CD4-positive, alpha-beta T cell treated with Interleukin-1 beta for 1 hour (primary cell): ENCODE measurements around the gene SF3B3.

Source experiments
- DNase-seq, 2 donors: peaks; one replicate each; pipeline ENCODE4 v3.0.0-alpha.2; 2020 to 2022

The SF3B3 gene

DNA sequence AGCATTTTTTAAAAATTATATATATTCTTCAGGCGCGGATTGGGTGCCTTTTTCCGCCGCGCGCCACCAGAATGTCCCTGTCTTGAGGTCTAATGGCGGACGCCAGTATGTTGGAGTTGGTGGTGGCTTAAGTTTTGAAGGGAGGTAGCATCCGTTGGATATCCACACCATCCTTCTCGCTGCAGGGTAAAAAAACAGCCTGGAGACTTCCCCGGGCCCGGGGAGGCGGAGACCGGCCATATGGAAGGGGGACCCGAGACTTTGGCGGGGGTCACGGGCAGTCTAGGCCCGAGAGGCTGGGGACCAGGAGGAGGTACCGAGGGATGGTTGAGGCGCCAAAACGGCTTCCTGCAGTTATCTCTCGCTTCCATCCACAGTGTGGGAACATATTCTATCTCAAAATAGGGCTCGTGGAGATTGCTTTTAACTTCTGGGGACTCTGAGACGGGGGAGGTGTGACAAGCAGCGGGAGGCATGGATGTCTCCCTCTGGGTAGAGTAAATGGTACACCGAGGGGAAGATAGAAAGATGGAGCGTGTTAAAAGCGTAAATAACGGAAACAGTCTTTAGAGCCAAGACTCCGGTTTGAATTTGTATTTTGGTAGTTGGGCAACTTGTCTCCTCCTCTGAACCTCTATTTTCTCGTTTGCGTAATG is at the start of gene SF3B3:
TSS of gene SF3B3 (plus strand) at position 74 of the 656 bp plus-strand sequence. CDS start 2,841 bp downstream, outside the sequence.
- no peak for DNase-seq

DNA sequence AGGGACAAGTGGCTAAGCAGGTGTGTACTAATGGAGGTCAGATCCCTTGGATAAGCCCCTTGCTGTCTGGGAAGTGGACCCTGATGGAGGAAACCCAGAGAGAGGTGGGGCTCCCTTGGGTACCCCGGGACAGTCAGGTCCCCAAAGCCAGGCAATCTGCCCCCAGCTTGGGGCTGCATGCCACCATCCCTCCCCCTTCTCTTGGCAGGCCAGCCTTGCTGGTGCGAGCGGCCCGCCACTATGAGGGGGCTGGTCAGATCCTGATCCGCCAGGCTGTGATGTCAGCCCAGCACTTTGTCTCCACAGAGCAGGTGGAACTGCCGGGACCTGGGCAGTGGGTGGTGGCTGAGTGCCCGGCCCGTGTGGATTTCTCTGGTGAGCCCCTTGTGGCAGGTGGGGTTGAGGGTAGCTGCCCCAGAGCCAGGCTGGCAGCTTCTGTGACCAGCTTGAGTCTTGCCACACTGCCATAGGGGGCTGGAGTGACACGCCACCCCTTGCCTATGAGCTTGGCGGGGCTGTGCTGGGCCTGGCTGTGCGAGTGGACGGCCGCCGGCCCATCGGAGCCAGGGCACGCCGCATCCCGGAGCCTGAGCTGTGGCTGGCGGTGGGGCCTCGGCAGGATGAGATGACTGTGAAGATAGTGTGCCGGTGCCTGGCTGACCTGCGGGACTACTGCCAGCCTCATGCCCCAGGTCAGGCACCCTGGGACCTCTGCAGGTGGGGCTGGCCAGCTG is 49.1 kb upstream of the SF3B3 start:
- DNase-seq, result no peak

DNA sequence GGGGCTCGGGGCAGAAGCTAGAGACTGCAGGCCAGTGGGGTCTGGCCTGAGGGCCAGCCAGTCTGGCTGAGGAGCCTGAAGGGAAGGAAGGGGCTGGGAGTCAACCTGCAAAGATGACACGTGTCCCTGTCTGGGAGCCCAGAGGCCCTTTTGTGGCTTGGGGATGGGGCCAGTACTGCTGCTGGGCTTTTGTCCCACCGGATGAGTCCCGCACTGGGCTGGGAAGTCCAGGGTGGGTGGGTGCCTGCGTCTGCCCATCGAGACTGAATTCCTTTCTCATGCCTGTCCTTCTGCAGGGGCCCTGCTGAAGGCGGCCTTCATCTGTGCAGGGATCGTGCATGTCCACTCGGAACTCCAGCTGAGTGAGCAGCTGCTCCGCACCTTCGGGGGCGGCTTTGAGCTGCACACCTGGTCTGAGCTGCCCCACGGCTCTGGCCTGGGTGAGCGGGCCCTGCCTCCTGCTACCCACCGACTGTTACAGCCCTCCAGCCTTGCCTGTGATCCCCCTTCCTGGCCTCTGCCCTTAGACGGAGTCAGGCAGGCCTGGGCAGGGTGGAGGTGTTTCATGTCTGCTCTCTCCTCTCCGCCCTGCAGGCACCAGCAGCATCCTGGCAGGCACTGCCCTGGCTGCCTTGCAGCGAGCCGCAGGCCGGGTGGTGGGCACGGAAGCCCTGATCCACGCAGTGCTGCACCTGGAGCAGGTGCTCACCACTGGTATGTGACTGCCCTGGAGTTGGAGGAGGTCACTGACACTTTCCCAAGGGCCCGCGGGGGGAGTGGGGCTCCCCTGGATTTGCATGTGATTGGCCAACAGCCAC is 48.4 kb upstream of the SF3B3 start:
- no peak for DNase-seq

DNA sequence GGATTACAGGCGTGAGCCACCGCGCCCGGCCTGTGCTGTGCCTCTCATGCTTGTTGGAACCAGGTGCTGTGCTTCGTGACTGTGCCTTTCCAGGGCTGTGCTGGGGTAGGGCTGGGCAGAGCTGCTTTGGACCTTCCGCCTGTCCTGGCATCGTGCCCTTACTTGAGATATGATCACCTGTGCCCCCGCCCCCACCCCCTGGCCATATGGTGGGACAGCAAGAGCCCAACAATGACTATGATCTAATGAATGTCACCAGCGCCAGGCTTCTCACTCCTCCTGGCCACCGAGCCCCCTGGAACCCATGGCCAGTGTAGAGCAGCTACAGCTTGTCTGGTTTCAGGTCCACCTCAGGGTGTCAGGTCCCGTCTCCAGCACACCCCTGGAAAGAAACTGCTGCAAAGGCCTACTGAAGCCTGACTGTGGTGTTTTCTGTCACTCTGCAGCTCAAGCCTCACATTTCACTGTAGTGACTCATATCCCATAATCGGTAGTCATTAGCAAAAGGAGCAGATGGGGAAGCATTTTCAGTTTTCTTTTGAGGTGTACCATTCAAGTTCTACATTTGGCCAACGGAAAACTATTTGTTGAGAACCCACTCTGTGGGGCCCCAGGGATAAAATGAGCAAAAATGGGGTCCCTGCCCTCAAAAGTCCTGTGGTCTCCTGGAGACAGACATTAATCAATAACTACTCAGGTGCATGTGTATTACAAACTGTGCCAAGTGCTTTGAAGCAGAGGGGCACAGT is 47.2 kb upstream of the SF3B3 start:
- DNase-seq, result no peak

DNA sequence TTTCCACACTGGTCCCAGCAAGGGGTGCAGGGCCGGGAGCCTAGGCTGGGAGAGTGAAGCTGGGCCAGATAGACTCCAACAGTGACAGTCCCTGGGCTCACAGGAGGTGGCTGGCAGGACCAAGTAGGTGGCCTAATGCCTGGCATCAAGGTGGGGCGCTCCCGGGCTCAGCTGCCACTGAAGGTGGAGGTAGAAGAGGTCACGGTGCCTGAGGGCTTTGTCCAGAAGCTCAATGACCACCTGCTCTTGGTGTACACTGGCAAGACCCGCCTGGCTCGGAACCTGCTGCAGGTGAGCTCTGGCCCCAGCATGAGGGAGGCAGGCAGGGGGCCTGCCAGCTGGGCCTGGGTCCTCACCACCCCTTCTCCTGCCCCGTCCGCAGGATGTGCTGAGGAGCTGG is 45.4 kb upstream of the SF3B3 start:
- no peak for DNase-seq

DNA sequence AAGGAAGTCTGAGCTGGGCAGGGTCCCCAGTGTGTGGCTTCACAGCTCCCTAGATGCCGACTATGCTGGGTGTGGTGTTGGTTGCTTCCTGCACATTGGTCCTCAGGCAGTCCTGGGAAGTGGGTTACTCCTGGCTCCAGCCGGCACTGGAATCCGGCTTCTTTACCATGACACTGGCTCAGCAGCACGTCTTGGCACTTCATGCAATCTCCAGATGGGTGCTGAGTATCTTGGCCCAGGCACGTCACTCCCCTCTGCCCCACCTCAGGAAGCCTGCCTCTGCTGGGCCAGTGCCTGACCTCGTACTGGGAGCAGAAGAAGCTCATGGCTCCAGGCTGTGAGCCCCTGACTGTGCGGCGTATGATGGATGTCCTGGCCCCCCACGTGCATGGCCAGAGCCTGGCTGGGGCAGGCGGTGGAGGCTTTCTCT is 44.7 kb upstream of the SF3B3 start:
- DNase-seq, result no peak

DNA sequence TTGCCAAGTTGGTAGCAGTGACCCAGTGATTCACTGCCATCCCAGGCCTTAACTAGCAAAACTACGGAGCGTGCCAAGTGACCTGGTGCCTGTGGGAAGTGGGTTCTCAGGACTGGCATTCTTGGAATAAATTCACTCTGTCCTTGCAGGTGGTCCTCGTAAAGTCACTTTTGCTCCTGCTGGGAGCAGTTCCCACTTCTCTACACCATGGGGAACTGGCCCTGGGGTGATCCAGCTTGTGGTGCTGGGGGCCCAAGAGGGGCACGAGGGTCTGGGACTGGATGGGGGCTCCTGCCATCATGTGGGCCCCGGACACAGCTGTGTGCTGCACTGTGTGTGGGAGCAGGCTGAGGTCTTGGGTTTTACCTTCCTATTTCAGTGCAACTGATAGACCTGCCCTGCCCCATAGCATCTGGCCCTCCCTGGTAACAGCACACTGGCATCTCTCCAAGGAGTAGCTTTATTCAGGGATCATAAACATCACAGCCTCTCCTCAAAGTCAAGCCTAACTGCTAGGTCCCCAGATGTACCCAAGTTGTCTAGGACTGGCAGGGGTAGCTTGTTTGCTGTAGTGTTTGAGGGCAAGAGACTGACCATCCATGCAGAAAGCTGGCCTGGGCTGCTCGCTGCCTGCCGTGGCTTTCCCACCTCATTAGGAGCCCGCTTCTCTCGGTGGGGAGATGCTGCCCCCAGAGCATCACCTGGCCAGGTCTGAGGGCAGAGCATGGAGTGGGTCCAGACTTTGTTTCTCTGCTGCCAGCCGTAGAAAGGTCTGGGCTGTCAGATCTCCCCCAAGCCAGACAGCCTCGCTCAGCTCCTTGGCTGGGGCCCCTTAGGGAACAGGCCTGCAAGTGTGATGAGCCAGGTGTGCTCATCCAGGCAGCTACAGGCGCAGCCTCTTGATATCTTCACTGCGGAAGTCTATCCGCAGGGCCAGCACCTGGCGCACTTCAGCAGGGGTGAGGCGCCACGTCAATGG is 43.2 kb upstream of the SF3B3 start:
- no peak for DNase-seq

DNA sequence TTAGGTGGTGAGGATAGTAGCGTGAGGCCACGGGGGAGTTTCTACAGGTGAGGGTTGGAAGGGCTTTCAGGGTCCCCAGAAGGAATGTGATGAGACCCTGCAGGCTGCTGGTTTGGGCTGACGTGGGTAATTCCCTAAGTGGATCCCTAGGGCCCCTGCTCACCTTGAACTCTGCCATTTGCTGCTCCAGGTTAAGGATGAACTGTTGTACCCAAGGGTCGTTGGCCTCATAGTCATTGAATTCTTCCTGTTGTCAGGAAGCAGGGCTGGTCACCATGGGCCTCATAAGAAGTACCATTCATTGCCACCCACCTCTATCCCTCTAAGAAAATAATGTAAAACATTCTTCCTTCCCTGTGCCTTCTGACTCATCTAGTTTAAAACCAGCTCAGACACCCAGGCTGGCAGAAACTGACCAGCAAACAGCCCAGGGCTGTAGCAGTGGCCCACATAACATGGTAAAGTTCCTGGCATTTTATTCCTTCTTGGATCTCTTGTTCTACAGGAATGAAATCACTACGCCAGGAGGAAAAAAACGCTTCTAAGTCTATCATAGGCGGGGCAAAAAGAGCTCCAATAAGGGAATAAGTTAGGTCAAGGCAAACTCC is 41.6 kb upstream of the SF3B3 start:
- DNase-seq, result no peak

DNA sequence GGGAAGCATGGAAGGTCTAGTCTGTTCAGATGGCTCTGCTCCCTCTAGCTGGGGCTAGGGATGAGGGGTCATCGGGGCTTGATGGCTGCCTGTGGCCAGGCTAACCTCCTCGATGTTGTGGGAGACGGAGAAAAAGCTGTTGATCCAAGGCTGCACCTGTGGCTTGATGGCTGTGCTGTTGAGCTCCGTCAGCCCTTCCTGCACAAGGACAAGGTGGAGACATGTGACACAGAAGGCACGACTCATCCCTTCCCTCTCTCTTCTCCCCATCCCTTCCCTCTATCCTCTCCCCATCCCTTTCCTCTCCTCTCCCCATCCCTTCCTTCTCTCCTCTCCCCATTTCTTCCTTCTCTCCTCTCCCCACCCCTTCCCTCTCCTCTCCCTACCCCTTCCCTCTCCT is 41.0 kb upstream of the SF3B3 start:
- DNase-seq, result no peak

DNA sequence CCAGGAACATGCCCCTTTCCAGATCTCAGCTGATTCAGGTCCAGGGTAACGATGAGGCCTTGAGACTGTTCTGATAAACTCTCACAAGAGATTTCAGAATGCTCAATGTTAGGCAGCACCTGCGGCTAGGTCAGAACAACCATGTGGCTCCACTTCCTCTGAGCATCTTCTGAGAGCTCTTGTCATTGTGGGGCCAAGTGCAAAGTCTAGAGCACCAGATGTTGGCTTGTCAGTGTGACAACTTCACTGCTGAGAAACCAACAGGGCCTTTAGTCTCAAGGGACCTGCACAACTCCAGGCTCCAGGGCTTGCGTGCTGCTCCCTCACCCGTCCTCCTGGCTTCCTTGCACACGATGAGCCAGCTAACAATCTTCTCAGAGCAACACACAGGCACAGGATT is 40.2 kb upstream of the SF3B3 start:
- no peak for DNase-seq

DNA sequence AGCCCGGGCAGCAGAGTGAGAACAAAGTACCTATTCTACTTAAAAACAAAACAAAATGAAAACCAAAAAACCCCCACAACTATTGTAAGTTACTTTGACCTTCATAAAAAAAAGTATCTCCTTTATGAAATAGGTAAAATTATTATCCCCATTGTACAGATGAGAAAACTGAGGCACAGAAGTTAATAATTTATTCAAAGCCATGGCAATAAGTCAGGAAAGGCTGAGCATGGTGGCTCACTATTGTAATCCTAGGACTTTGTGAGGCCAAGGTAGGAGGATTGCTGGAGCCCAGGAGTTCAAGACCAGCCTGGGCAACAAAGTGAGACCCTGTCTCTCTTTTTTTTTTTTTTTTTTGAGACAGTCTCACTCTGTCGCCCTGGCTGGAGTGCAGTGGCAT is 38.7 kb upstream of the SF3B3 start:
- no peak for DNase-seq

DNA sequence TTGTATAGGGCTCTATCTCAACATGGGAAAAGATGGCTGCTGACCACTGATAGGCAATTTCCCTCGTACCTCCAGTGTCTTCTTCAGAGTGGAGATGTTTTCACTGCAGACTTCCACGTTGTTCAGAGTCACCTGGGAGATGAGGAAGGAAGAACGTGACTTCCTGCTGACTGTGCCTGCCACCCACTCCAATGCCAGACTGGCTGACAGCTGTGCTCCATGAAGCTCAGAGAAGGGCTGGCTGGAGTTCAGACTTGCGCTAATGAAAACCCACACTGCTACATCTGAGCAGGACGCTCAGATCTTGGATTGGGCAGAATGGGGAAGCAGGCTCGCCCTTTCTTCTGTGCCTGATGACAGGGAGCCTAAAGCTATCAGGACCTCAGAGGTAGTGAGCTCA is 33.4 kb upstream of the SF3B3 start:
- no peak for DNase-seq

DNA sequence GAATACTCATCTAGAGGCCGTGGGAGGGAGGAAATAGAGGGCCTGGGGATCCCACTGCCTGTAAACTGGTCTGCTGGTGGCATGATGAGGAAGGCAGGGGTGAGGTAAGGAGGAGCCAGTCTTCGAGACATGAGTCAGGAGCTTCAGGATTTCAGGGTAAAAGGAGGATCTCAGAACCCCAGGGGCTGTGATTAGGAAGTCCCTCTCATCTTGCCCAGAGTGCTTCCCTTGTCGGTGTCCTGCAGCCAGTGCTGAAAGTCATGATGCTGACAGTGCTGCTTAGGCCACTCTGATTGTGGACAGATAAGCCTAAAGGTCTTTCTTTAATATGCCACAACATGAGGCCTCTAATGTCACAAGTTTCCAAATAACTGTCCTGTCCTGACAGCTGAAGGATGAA is 29.8 kb upstream of the SF3B3 start:
- no peak for DNase-seq

DNA sequence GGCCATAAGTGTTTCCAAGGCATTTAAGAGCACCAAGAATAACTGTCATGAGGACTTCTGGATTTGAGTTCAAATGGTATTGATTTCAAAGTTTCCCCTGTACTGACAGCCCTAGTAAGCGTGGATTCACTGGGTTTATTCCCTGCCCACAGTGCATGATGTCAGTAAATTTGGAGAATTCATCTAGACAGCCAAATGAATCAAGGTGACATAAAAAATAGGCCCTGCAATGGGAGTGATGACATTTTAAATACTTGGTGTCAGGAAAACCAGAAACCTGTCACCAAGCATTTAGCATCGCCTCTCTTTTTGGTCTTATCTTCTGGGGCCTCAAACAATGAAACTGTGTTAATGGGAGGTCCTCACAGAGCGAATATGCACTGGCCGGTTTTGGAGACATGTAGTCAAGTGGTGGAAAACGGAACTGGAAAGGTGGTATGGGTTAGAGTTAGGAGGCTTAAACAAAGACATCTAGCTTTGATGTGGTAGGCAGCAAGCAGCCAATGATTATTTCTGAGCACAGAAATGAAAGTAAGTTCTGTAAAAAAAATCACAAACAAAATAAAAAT is 29.3 kb upstream of the SF3B3 start:
- DNase-seq, result no peak

DNA sequence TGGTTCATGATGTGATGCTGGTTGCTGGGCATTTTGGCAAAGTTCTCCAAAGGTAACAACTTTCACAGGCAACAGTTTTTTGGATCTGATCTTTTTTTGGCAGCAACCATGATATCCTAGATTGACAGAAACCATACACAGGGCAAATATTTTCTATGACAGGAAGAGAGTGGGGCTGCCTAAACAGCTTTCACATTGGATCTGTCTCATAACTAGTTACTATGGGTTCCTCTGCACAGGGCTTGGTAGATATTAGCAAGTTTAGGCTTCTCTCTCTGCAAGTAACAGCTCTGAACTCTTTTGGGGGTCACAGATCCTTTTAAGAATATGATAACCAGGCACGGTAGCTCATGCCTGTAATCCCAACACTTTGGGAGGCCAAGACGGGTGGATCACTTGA is 28.8 kb upstream of the SF3B3 start:
- DNase-seq, result no peak

DNA sequence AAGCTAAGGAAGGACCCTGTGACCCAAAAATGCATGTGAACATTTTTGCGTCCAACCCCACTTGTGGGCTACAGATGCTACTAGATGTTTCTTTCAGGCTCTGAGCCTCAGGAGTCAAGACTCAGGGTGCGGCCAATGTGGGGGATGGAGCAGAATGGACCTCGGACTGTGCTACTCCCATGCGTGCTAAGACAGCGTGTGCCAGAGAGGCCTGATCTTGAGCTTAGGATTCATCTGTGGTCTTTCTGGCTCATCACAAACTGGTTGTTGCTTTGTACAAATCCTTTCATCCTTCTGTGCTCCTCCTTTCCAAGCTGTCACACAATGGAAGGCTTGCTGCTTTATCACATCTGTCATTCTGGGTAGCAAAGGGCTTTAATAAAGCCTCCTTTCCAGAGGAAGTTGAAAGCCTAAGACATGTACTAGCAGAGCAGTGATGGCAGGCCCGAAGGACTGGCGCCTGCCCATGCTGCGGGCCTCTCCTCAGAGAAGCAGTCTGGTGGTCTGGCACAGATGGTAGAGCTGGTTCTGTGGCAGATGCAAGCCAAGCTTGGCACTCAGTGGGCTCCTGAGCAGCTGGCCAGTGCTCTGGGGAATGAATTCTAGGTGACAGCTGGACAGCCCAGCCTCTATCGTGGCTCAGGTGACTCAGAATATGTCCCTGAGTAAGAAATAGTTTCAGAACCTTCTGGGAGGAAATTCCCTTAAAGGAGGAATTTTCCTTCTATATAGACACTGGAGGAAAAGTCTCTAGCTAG is 28.0 kb upstream of the SF3B3 start:
- DNase-seq, result no peak

DNA sequence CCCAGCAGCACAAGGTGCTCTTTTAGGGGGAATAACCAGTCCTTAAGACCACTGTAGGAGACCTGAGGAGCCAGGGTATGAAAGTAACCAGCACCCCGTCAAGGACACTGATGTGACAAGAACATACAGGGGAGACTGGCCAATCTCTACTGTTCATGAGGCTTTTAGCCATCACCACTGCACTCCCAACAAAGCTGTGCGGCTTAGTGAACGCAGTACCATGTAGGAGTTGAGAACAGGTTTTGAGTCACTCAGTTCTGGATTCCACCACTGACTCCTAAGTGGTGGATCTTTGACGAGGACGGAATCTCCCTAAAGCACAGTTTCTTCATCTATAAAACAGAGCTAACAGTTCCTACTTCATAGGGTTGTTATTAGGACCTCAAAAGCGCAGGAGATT is 27.1 kb upstream of the SF3B3 start:
- no peak for DNase-seq

DNA sequence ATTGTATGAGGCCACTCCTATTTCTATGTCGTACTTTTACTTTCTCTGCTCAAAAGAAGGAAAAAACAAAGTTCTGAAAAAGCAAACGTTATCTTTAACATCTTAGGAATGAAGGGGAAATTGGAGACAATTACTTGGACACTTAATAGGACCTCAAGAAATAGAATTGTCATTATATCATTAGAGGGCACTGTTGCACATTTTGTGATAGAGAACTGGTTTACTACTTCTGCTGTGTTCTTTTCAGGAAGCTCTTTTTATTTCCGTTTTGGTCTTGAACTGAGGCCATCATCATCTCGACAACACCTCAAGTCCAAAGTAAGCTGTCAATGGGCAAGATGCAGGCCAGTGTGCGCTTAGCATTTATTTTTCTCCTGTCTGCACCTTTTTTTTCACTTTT is 14.9 kb upstream of the SF3B3 start:
- DNase-seq, result peak in 1 of 2 donors; percentile 42

DNA sequence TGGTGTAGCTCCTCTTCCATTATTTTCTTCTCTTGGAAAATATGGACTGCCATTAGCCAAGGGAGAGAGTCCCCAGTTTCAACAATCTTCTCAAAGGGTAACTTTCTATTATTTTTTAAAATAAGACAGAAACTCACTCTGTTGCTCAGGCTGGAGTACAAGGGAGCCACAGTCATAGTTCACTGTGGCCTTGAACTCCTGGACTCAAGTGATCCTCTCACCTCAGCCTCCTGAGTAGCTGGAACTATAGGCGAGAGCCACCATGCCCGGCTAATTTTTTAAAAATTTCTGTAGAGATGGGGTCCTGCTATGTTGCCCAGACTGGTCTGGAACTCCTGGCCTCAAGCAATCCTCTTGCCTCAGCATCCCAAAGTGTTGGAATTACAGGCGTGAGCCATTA is 13.4 kb upstream of the SF3B3 start:
- DNase-seq, result no peak

DNA sequence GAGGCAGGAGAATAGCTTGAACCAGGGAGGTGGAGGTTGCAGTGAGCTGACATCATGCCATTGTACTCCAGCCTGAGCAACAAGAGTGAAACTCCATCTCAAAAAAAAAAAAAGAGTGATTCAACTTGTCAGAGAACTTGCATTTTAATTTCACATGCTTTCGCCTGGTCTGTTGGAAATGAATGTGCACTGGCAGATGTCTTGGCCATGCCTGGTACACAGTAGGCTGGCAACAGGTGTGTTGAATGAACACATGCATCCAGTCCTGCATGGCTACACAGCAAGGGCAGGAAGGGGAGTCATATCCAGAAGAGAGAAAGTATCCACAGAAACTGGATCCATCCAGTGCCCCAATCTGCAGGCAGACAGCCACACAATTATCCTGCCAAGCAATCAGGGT is 11.8 kb upstream of the SF3B3 start:
- DNase-seq, result no peak
